OCI-LY7 (cell line): Measurements from ENCODE around the gene C19orf18. TPM values are rescaled to one million over a fixed set of nuclear protein-coding genes. Genes with fewer than 3 reads are reported as not detected.

Experiments used
- BruUV-seq: library from RNA; stranded (reverse); fragments of 400-500 nt; replicated peaks from 2 replicates; lab custom pipeline; 2021; lab: Mats Ljungman, UMichigan
- CTCF ChIA-PET: fragments of 300-600 bp; sonication (Branson Sonifier 250); formaldehyde crosslinking; loops from one replicate; lab custom pipeline; 2022; ENCODE audit warnings: antibody characterized with exemption; ENCODE audit not compliant: unreplicated experiment; lab: Charles Lee
- POLR2A ChIA-PET: fragments of 300-600 bp; sonication (Branson Sonifier 250); formaldehyde crosslinking; loops from one replicate; lab custom pipeline; 2022; ENCODE audit warnings: antibody characterized with exemption; lab: Charles Lee
- DNase-seq: peaks from one replicate; pipeline ENCODE4 v3.0.0-alpha.2; 2015; ENCODE audit warnings: low spot score
- H2AFZ ChIP-seq: fragments of 200-600 bp; sonication (generic), shearing (Covaris generic); 2 replicates; pipeline ENCODE4 v1.6.1; 2014; ENCODE audit warnings: mild to moderate bottlenecking, antibody characterized with exemption, low read length, moderate library complexity
- H3K27ac ChIP-seq: fragments of 200-600 bp; sonication (generic); 2 replicates; pipeline ENCODE4 v1.5.1; 2014; ENCODE audit warnings: mixed run types, low read depth, mild to moderate bottlenecking, moderate library complexity, low read length, inconsistent platforms; ENCODE audit not compliant: poor library complexity, severe bottlenecking
- H3K36me3 ChIP-seq: fragments of 200-600 bp; sonication (generic); 2 replicates; pipeline ENCODE4 v1.6.1; 2014; ENCODE audit warnings: mild to moderate bottlenecking, antibody characterized with exemption, low read length, moderate library complexity, mixed read lengths; ENCODE audit not compliant: insufficient read depth
- H3K4me1 ChIP-seq: fragments of 200-600 bp; sonication (generic); 2 replicates; pipeline ENCODE4 v1.5.1; 2014; ENCODE audit warnings: mild to moderate bottlenecking, low read length; ENCODE audit not compliant: insufficient read depth, poor library complexity, severe bottlenecking
- H3K4me2 ChIP-seq: fragments of 200-600 bp; sonication (generic); 2 replicates; pipeline ENCODE4 v1.6.1; 2014; ENCODE audit warnings: mild to moderate bottlenecking, low read length
- H3K4me3 ChIP-seq: fragments of 200-600 bp; sonication (generic); 2 replicates; pipeline ENCODE4 v1.5.1; 2014; ENCODE audit warnings: mild to moderate bottlenecking, low read depth, low read length; ENCODE audit not compliant: poor library complexity, severe bottlenecking
- H3K79me2 ChIP-seq: fragments of 200-600 bp; sonication (generic); 2 replicates; pipeline ENCODE4 v1.6.1; 2016; ENCODE audit warnings: low read depth, mild to moderate bottlenecking, low read length, moderate library complexity, mixed read lengths; ENCODE audit not compliant: insufficient read depth
- H3K9me2 ChIP-seq: fragments of 200-600 bp; sonication (generic); 2 replicates; pipeline ENCODE4 v1.6.1; 2016; ENCODE audit warnings: mild to moderate bottlenecking, low read length, mixed read lengths; ENCODE audit not compliant: insufficient read depth
- H3K9me3 ChIP-seq: fragments of 200-600 bp; sonication (generic); 2 replicates; pipeline ENCODE4 v1.6.1; 2014; ENCODE audit warnings: mild to moderate bottlenecking, mixed run types, low read length, mixed read lengths
- H4K20me1 ChIP-seq: fragments of 200-600 bp; sonication (generic); 2 replicates; pipeline ENCODE4 v1.6.1; 2014; ENCODE audit warnings: mild to moderate bottlenecking, antibody characterized with exemption, low read length, moderate library complexity, mixed read lengths; ENCODE audit not compliant: insufficient read depth
- CTCF ChIP-seq: fragments of 200-600 bp; sonication (generic); conservative IDR thresholded peaks from 2 replicates; pipeline ENCODE4 v1.5.1; 2014; ENCODE audit warnings: mild to moderate bottlenecking, antibody characterized with exemption, low read length, moderate library complexity, mixed read lengths
- EZH2phosphoT487 ChIP-seq: fragments of 200-600 bp; sonication (generic); IDR thresholded peaks from 2 replicates; pipeline ENCODE4 v1.6.1; 2018; ENCODE audit warnings: low read depth, borderline replicate concordance, mild to moderate bottlenecking, mixed run types, antibody characterized with exemption, low read length, moderate library complexity, mixed read lengths
- intact Hi-C: fragments of 100-400 bp; cut with micrococcal nuclease; formaldehyde crosslinking; loops from one replicate; pipeline ENCODE4 v1.10.0; 2022; ENCODE audit not compliant: unreplicated experiment
- total RNA-seq, 2 experiments: library from RNA; depleted of rRNA in 1 of 2; stranded (reverse); fragments of >200 nt in 1 of 2; shearing (Covaris generic) in 1 of 2; gene quantifications; 2 replicates each; pipeline ENCODE4 v1.2.3, GENCODE V29; 2014 to 2022

Gene C19orf18
- total RNA-seq, 2 experiments from 2014 or later, result not detected

GRCh38 chr19:58002384-58003173 is 28.2 kb upstream of the C19orf18 start, which contains the start of gene ZNF606:
ZNF606 (minus strand) TSS chr19:58002820; CDS start chr19:58001319, 1,501 bp downstream.
- Histone ChIP-seq H3K4me1 (peaks cover 10% of the 10 kb centered on the region), H2AFZ (peak within 1 kb of the TSS; percentile 92), H3K4me2 (peak within 1 kb of the TSS; percentile 61), H3K9me3 (peaks cover 24% of the 10 kb centered on the region; the same call in 1 of the 2 replicates), H4K20me1 (no peaks in the 10 kb centered on the region), H3K36me3 (peaks cover 9% of the 10 kb centered on the region; the same call in 1 of the 2 replicates), H3K9me2 (no peaks in the 10 kb centered on the region), H3K79me2 (no peaks in the 10 kb centered on the region), H3K4me3 (peak within 1 kb of the TSS; percentile 67), H3K27ac (no peak within 1 kb of the TSS)
- CTCF ChIA-PET, result interaction anchor here (0.6 kb wide), 1 partner anchor 82 kb away, joined by 4 read pairs; no protein-coding TSS in a partner anchor
- peak; percentile 81 for DNase-seq
- intact Hi-C loops, result no loop called here
- TF ChIP-seq CTCF, result no peak
- TF ChIP-seq EZH2phosphoT487, result no peak
- POLR2A ChIA-PET, result no interaction called here
- BruUV-seq, result no TSS peak

GRCh38 chr19:58001895-58002369 is 27.6 kb upstream of the C19orf18 start:
- TF ChIP-seq CTCF (no peak), EZH2phosphoT487 (no peak)
- peak overlapping the region; percentile 61; the same call in 1 of the 2 replicates for H3K4me2 ChIP-seq
- H4K20me1 ChIP-seq, result no peaks in the 10 kb centered on the region
- intact Hi-C loops, result no loop called here
- H3K4me3 ChIP-seq, result peak overlapping the region; percentile 67
- H3K4me1 ChIP-seq, result peaks cover 10% of the 10 kb centered on the region
- DNase-seq, result no peak
- no peaks in the 10 kb centered on the region for H3K79me2 ChIP-seq
- peaks cover 9% of the 10 kb centered on the region; the same call in 1 of the 2 replicates for H3K36me3 ChIP-seq
- H3K9me3 ChIP-seq, result peaks cover 27% of the 10 kb centered on the region; the same call in 1 of the 2 replicates
- ChIA-PET POLR2A (no interaction called here), CTCF (no interaction called here)
- TSS peak; percentile 78 for BruUV-seq
- H2AFZ ChIP-seq, result peak overlapping the region; percentile 92
- H3K27ac ChIP-seq, result no peak overlapping the region
- H3K9me2 ChIP-seq, result no peaks in the 10 kb centered on the region

- TF ChIP-seq CTCF (no peak), EZH2phosphoT487 (no peak)
Measured at GRCh38 chr19:58000677-58001076, 26.3 kb upstream of the C19orf18 start.

More at GRCh38 chr19:58000677-58001076, 26.3 kb upstream of the C19orf18 start:
- no peaks in the 10 kb centered on the region for H4K20me1 ChIP-seq
- H3K79me2 ChIP-seq, result no peaks in the 10 kb centered on the region
- peaks cover 27% of the 10 kb centered on the region; the same call in 1 of the 2 replicates for H3K9me3 ChIP-seq
- H3K4me3 ChIP-seq, result no peak overlapping the region
- DNase-seq, result no peak
- peaks cover 9% of the 10 kb centered on the region; the same call in 1 of the 2 replicates for H3K36me3 ChIP-seq
- H3K4me1 ChIP-seq, result peaks cover 10% of the 10 kb centered on the region
- H2AFZ ChIP-seq, result no peak overlapping the region
- no peak overlapping the region for H3K27ac ChIP-seq
- H3K4me2 ChIP-seq, result no peak overlapping the region
- no TSS peak for BruUV-seq
- intact Hi-C loops, result no loop called here
- CTCF ChIA-PET, result no interaction called here
- POLR2A ChIA-PET, result no interaction called here
- no peaks in the 10 kb centered on the region for H3K9me2 ChIP-seq
